Activated T-cell treated with anti-CD3 and anti-CD28 coated beads for 1 hour (primary cell): ENCODE data around the gene UMAD1.

Experiments used
- DNase-seq: peaks from one replicate; pipeline ENCODE4 v3.0.0-alpha.2; 2020; ENCODE audit warnings: low read depth

UMAD1 gene

DNA sequence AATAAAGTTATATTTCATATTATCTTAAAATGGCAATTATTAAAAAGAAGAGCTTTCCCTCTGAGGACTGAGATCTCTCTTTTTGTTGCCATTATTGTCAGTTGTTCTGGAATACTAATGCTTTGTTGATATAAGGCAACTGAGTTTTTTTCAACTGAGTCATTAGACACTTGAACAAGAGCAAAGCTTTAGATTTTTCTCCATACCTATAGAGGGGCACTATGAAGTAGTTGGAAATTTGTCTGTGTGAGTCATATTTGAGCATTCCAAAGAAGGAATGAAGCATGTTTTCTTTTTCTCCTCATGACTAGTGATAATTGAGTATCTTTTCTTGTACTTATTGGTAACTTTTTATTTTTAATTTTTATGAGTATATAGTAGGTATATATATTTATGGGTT lies 53.3 kb downstream of the UMAD1 start:
- DNase-seq = no peak

DNA sequence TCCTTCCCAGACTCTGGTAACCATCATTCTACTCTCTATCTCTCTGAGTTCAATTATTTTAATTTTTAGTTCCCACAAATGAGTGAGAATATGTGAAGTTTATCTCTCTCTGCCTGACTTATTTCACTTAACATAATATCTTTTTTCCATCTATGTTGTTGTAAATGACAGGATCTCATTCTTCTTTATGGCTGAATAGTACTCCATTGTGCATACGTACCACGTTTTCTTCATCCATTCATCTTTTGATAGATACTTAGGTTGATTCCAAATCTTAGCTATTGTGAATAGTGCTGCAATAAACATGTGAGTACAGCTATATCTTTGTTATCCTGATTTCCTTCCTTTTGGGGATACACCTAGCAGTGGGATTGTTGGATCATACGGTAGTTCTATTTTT lies 54.0 kb downstream of the UMAD1 start:
- no peak for DNase-seq

DNA sequence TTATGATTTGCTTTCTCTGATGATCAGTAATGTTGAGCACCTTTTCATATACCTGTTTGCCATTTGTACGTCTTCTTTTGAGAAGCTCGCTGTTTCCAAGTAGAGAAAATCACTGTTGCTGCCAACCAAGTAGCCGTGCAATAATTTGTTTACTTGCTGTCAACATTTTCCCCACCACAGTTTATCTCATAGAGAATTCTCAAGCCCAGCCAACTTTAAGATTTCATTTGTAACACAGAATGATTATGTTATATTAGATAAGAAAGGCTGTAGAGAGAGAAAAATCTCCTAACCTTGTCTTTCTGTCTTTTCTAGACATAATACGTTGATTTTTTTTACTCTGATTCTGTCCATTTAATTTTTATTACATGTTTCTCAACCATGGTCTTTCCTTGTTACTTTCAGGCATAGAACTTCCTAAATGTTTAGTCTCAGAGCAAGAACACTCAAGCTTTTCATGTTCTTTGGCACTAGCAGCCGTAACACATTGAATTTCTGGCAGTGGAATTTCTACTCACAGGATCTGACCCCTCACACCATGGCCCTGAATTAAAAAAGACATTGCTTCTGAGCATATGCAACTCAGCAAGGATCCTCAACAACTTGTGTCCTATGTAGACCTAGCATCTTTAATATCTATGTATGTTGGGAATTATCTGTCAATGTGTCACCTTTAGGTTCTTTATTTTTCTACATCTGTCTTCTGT lies 54.7 kb downstream of the UMAD1 start:
- DNase-seq = no peak

DNA sequence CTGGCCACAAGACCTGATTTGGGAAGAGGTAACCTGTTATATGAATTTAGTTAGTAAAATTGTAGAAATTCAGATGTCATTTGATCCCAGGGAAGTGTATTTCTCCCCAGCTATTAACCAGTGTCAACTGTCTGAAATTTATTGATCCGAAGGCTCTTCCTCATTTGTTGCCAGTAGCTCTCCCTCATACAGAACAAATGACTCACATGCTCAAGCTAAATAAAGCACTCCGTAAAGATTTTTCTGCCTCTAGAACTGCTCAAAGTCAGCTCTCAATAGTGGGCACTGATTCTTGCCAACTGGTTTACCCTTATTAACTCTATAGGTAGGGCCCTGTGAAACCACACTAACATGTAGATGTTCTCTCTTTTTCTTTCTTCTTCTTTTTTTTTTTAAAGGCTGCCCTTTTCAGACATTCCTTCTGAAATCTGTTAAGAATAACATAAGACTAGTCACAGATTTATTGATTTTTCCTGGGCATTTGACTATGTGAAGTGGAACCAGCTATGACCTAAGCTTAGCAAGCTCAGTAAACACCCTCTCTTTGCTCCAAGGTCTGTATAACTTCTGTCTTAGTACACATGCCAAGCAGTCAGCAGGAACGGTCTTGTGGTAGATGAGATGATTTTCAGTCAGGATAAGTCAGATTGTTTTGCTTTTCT lies 56.0 kb downstream of the UMAD1 start:
- DNase-seq = no peak

DNA sequence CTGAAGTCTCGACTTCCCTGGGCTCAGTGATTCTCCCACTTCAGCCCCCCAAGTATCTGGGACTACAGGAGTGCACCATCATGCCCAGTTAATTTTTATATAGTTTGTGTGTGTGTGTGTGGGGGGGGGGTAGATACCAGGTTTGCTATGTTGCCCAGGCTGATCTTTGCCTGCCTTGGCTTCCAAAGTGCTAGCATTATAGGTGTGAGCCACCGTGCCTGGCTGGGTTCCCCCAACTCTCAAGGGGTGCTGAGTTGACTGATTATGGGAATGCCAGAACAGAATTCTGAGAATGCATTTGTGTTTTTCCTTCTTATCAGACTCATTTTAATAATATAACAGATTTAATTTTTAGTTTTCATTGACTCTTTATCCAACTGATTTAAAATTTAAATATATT lies 58.4 kb downstream of the UMAD1 start:
- no peak for DNase-seq

DNA sequence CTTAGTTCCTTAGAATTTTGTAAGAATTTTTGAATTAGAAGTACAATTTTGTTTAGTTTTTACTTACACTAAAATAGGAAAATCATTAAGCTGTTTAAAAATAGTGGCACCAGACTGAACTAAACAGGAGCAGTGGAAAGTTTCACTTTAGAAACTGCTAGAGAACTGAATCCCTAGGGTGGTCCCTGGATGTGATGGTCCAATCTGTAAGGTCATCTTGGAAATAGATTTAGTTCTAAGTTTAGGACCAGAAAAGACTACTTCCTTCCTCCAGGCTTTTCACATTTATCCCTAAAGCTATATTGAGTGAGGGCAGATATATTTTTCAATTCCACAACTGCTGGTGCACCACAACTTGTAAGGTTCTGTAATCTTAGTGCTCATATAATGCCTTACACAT lies 58.8 kb downstream of the UMAD1 start:
- DNase-seq = no peak

DNA sequence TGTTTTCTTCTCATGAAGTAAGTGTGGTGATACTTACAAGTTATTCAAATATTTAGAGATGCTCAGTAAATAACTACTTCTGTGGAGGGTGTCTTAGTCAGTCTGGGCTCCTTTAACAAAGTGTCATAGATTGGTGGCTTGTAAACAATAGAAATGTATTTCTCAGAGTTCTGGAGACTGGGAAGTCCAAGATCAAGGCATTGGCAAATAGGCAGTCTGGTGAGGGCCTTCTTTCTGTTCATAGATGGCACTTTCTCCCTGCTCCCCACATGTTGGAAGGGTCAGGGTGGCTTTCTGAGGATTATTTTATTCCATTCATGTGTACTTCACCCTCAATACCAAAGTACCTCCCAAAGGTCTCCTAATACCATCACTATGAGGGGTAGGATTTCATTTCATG lies 59.4 kb downstream of the UMAD1 start:
- no peak for DNase-seq

DNA sequence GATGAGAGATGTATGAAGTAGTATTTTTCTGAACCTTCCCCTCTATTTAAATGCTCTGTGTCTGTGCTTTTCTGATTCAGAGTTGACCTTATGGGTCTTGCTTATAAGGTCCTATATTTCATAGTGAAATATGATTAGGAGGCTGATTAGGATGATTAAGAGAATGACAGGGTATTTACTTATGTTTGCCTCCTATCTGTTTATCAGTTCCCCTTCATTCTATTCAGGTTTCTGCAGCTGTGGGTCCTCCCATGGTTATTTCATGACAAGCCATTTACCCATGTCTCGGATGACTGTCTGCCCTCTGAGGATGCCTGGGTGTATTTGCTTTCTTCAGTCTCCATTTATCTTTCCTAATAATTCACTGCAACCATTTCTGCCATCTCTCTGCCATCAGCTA lies 61.0 kb downstream of the UMAD1 start:
- no peak for DNase-seq

DNA sequence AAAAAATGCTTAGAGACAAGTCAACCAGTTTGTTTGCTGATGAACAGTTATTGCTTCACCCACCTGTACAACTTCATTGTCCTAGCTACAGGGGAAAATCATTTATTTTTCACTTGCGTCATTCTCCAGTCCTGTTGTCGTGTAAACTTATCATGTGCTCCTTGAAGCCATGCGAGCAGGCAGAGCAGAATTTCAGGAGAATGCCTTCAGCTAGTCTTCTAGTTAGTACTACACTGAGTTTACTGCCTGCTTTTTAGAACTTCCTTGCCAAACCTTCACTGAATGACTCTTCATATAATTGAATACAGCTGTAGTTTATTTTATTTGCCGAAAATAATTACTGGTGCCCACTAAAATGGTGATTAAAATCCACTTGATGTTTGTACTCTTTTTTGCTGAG lies 62.3 kb downstream of the UMAD1 start:
- DNase-seq = no peak

DNA sequence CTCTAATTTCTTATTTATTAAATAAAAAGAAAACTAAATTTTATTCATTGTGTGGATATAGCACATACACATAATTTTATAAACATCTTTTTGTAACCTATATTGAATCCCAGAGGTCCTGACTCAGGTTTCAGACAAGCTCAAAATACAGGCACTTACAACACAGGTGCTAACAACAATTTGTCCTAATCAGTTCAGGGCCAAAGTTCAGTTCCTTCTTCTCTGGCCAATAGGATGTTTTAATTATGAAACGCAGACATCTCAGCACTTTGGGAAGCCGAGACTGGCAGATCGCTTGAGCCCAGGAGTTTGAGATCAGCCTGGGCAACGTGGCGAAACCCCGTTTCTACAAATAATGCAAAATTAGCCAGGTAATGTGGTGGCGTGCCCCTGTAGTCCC lies 62.9 kb downstream of the UMAD1 start:
- no peak for DNase-seq

DNA sequence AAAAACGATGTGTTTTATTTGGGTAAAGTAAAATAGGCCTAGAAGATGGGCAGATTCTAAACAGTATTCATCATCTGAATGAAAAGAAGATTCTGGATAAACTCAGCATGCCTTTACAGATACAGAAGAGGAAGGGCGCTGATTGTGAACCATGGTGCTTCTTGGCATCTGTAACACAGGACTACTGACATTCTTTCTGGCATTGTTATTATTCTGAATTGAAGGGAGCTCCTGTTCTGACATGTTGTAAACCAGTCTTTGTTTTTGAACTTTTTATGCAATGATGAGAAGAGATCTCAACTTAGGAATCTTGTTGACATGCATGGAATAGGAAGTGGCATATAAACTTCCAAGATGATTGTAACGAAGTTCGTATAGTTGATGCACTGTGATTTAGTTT lies 64.3 kb downstream of the UMAD1 start:
- no peak for DNase-seq

DNA sequence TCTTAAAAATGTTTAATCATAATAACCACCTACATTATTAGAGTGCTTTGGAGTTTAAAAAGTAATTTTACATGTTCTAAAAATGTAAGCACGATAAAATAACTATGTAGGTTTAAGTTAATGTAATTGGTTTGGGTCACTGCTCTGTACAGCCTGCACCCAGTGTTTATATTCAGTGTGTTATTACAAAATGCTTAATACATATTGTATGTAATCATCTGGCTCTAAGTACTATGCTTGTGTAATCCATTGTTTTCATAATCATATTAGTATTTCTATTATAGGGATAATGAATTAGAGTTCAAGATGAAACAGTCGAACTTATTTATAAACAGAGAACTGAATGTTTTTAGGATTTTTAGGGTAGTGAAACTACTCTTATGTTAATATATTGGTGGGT lies 64.8 kb downstream of the UMAD1 start:
- DNase-seq = no peak

DNA sequence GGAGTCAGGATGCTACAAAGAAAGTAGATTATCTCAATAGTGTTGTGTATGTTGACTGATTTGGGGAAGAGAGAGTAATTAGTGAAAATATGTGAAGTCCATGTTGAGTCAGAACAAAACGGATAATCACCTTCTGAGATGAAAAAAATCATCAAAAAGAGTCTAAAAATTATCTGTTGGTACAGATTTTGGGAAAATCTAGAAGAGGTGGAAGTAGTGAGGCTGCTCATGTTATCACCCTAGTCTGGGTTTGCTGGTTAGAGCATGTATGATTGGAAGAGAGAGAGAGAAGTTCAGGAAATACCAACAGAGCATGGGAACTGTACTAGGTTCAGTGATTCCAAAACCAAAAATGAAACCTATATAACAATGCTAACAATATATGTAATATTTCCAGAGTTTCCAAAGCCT lies 65.6 kb downstream of the UMAD1 start:
- no peak for DNase-seq

DNA sequence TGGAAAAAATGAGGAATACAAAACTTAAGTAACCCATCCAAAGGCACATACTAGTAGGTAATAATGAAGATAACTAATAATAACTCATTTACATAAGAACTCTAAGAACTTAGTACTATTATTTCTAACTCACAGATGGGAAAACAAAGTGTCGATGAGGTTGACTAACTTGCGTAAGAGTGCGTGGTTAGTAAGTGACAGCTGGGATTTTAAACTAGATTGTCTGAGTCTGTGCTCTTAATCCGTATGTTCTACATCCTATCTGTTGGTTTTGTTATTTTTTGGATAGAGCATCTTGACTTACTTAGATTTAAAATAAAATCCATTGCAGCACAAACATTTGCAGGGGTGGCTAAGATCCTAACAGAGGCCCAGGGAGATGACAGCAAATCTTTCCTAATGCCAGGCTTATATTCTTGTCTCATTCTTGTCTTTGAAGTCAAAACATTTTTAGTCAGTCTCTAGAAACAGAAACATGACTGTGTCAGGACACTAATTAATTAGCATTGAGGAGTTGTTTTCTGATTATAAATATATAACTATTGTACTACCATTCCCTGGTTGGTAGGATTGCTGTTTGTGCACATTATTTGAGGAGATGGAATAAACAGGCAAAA lies 66.1 kb downstream of the UMAD1 start:
- DNase-seq = no peak

DNA sequence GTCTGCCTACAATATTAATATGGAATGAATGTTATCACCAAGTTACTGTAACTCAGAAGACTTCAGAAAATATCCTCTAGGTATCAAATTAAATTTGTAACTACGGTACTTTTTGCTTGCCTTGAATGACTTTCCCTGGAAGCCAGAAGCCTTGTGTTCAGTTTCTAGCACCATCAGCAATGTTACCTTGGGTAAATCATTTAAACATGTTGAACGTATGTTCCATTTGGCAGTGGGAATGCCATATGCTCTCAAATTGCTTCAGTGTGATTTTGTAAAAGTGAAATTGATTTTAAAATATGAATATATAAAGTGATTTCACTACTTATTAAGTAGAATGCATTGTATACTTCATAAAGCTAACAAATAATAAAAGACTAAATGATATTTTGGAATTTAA lies 66.7 kb downstream of the UMAD1 start:
- no peak for DNase-seq

DNA sequence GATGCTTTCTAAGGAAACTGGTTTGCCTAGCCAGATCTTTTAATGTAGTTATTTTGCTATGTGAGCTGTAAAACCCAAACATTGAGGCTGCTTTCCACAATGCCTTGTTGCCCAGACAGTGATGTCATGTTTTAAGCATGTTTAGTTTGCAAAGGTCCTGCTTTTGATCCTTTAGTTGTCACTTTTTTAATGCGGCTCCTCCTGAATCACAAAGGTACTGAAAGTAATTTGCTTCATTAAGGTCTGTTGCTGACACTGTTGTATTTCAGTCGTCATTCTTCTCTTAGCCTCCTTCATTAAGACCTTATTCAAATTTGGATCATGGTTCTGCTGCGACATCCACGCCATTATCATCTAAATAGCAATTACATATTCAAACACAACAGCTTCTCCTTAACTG lies 67.3 kb downstream of the UMAD1 start:
- no peak for DNase-seq

DNA sequence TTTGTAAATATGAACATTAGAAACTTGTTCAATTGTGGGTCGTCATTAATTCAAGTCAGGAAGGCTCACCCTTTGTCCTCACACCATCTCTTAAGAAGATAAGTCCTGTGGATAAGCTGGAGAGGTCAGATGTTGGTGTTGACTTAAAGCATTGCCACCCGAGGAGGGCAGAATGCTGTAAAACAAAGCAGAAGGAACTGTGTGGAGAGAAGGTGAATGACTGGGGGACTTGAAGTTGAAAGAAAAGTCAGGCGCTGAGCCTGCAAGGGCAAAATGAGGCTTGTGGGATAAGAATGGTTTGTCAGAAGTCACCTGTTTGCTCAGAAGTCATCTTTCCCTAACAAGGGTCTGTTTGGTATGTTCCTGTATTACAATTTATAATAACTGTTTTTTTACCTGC lies 68.7 kb downstream of the UMAD1 start:
- no peak for DNase-seq

DNA sequence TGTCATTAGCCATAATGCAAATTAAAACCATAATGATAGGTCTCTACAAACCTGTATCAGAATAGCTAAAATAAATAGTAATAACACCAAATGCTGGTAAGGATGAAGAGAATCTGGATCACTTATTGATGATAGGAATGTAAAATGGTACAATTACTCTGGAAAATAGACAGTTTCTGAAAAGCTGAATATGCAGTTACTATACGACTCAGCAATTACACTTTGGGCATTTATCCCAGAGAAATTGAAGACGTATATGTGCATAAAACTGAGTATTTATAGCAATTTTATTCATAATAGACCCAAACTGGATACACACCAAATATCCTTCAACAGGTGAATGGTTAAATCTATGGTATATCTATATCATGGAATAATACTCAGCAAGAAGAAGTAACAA lies 69.9 kb downstream of the UMAD1 start:
- DNase-seq = no peak

DNA sequence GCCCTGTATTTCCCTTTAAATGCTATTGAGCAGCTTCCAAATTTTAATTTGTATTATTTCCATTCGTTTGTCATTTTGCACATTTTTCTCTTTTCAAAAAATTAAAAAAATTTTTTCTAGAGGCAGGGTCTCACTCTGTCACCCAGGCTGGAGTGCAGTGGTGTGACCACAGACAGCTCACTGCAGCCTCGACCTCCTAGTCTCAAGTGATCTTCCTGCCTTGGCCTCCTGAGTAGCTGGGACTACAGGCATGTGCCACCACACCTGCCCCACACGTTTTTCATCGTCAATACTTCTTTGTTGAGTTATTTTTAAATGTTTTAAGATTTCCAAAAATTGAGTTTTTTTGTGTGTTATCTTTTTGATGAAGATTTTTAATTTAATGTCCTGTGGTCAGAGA lies 73.2 kb downstream of the UMAD1 start:
- no peak for DNase-seq

DNA sequence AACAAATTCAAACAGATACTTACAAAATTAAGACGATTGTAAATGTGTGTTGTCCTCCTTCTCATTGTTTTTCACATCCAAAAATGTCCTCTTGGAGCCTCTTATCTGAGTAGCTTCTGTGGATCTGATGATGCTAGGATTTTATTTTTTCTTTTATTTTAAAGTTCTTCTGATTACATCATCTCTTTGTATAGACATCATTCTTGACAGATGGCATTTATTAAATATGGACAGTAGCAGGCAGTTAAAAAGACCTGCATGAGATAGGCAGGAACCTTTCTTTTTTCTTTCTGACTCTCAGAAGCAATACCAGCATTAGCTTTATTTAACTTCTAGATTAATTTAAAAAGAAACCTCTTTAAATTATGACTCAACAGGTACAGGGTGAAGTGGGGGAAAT lies 77.9 kb downstream of the UMAD1 start, which contains the start of gene RPA3:
Gene RPA3, minus strand, starts transcription at position 116 of the 400 bp plus-strand sequence. CDS start 78,189 bp downstream, outside the sequence.
- no peak for DNase-seq

DNA sequence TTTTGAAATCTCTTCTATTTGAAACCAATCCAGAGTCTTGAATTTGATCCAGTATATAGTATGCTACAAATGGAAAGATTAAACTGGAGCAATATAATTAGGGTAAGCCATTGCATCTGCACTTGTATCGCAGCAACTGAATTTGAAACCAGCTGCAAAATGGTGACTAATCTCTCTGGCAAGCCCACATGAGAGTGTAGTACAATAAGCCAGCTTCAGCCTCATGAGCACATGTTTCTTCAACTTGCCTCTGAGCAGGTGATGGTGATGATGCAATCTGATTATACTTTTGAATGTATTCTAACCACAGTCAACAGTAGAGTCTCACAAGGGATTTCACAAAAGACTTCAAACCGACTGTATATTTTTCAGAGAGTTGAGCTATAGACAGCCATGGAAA lies 78.7 kb downstream of the UMAD1 start:
- DNase-seq = no peak

DNA sequence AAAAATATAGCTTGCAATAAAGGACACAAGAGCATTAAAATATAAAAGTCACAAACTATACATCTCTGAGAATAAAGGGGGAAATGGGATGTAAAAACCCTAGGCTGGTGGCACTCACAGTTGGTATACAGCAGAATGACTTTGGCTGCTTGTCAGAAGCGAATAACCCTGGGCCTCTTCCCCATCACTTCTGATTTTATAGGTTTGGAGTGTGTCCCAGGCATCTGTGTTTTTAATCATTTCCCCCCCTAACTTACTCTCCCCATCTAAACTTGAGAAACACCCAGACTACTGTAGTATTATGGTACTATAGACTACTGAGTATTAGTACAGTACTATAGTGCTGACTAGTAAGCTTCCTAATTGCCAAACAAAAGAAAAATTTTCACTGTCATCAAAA lies 79.6 kb downstream of the UMAD1 start:
- DNase-seq = no peak

DNA sequence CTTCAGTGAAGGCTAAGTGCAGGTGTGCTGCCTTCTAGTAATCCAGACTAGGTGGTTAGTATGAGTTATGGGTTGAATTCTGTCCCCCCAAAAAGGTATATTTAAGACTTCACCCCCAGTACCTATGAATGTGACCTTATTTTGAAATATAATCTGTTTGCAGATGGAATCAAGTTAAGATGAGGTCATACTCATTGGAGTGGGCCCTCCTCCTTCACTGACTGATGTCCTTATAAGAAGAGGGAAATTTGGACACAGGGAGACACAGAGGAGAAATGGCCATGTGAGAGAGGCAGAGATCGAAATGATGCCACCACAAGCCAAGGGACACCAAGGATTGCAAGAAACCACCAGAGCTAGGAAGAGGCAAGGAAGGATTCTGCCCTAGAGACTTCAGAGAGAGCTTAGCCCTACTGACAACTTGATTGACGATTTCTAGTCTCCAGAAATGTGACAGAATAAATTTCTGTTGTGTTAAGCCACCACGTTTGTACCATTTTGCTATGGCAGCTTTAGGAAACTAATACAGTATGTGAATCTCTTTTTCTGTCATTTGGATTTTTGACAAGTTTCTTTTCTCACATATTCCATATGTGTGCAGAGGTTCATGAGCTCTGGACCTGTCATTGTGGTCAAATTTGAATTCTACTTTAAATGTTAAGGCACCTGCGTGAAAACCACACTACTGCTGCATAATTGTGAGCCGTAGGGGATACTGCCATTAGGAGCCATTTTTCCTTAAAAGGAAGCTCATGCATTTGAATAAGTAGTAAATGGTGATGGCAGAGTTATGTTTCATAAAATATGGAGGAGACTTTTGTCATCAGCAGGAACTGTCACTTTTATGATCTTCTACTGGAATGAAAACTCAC lies 80.4 kb downstream of the UMAD1 start:
- no peak for DNase-seq
